SK-N-SH (cell line): ENCODE data around the gene MYO15B. TPM values are rescaled to one million over a fixed set of nuclear protein-coding genes. Genes with fewer than 3 reads are reported as not detected.

Experiments
- CTCF ChIA-PET: fragments of 300-600, 350-600 bp; formaldehyde crosslinking; extraction: SDS; loops from one replicate; lab custom pipeline; 2021; lab: Yijun Ruan, JAX
- POLR2A ChIA-PET: fragments of 350-600 bp; sonication (Branson Sonifier 250); formaldehyde crosslinking; extraction: SDS; loops from one replicate; lab custom pipeline; 2020; ENCODE audit warnings: antibody characterized with exemption, inconsistent platforms; lab: Yijun Ruan, JAX
- DNase-seq: peaks from one replicate; pipeline ENCODE4 v3.0.0; 2012
- H2AFZ ChIP-seq: fragments of 200-600 bp; sonication (generic); 2 replicates; pipeline ENCODE4 v1.8.1; 2016; ENCODE audit warnings: antibody characterized with exemption, mild to moderate bottlenecking, low read depth
- H3F3A ChIP-seq: fragments of 200-600 bp; sonication (generic); replicated peaks from 2 replicates; pipeline ENCODE3; 2016; ENCODE audit warnings: antibody characterized with exemption, mild to moderate bottlenecking; ENCODE audit not compliant: insufficient read depth
- H3K27ac ChIP-seq, 2 experiments: fragments of 200-500 bp in 1 of 2; fragments of 200-600 bp in 1 of 2; sonication (Bioruptor generic) in 1 of 2; sonication (generic), shearing (Covaris generic) in 1 of 2; 2 replicates each; pipeline versions ENCODE4 v1.5.1 to v1.6.1; 2014 to 2016; ENCODE audit warnings: low read depth in 2 of 2, inconsistent platforms in 1 of 2, low read length in 1 of 2, mild to moderate bottlenecking in 1 of 2, mixed read lengths in 1 of 2
- H3K27me3 ChIP-seq: fragments of 200-600 bp; sonication (generic), shearing (Covaris generic); 2 replicates; pipeline ENCODE4 v1.6.1; 2016; ENCODE audit warnings: mixed run types; ENCODE audit not compliant: insufficient read depth
- H3K36me3 ChIP-seq, 2 experiments: fragments of 200-500 bp in 1 of 2; fragments of 200-600 bp in 1 of 2; sonication (Bioruptor generic) in 1 of 2; sonication (generic) in 1 of 2; replicated peaks in 1 of 2; 2 replicates each; pipeline versions ENCODE3 to v1.5.1; 2014 to 2016; ENCODE audit warnings: low read length in 1 of 2, mild to moderate bottlenecking in 1 of 2; ENCODE audit not compliant: insufficient read depth in 2 of 2, control insufficient read depth in 1 of 2
- H3K4me1 ChIP-seq, 2 experiments: fragments of 200-500 bp in 1 of 2; fragments of 200-600 bp in 1 of 2; sonication (Bioruptor generic) in 1 of 2; sonication (generic), shearing (Covaris generic) in 1 of 2; 2 replicates each; pipeline versions ENCODE4 v1.5.1 to v1.6.1; 2014 to 2016; ENCODE audit warnings: low read depth in 1 of 2, low read length in 1 of 2, mixed run types in 1 of 2; ENCODE audit not compliant: insufficient read depth in 2 of 2, control insufficient read depth in 1 of 2
- H3K4me2 ChIP-seq: fragments of 200-600 bp; sonication (generic), shearing (Covaris generic); 2 replicates; pipeline ENCODE4 v1.6.1; 2017; ENCODE audit warnings: mixed run types
- H3K4me3 ChIP-seq, 2 experiments: fragments of 200-500 bp in 1 of 2; fragments of 200-600 bp in 1 of 2; sonication (Bioruptor generic) in 1 of 2; sonication (generic), shearing (Covaris generic) in 1 of 2; 2 replicates each; pipeline versions ENCODE4 v1.5.1 to v1.8.1; 2014 to 2016; ENCODE audit warnings: low read depth in 2 of 2, inconsistent platforms in 1 of 2, low read length in 1 of 2, mild to moderate bottlenecking in 1 of 2, mixed read lengths in 1 of 2, moderate library complexity in 1 of 2
- H3K79me2 ChIP-seq: fragments of 200-600 bp; sonication (generic); 2 replicates; pipeline ENCODE4 v1.8.1; 2017; ENCODE audit warnings: mild to moderate bottlenecking; ENCODE audit not compliant: insufficient read depth
- H3K9ac ChIP-seq: fragments of 200-600 bp; sonication (generic); 2 replicates; pipeline ENCODE4 v1.6.1; 2017; ENCODE audit warnings: mixed run types
- H3K9me2 ChIP-seq: fragments of 200-600 bp; sonication (generic); 2 replicates; pipeline ENCODE4 v1.6.1; 2017; ENCODE audit warnings: mixed run types
- H3K9me3 ChIP-seq: fragments of 200-600 bp; sonication (generic); 2 replicates; pipeline ENCODE4 v1.6.1; 2017; ENCODE audit warnings: mixed run types, mild to moderate bottlenecking, moderate library complexity
- H4K20me1 ChIP-seq: fragments of 200-600 bp; sonication (generic); 2 replicates; pipeline ENCODE4 v1.6.1; 2017; ENCODE audit warnings: mild to moderate bottlenecking, mixed run types; ENCODE audit not compliant: insufficient read depth
- EP300 ChIP-seq, 2 experiments: IDR thresholded peaks; 2 replicates each; pipeline versions ENCODE4 v1.4.0 to v1.6.1; 2012; ENCODE audit warnings: borderline replicate concordance in 1 of 2, low read depth in 1 of 2, low read length in 1 of 2
- FOSL2 ChIP-seq: IDR thresholded peaks from 2 replicates; pipeline ENCODE4 v1.4.0; 2012; ENCODE audit warnings: low read depth, mild to moderate bottlenecking, moderate library complexity, borderline replicate concordance
- FOXJ3 ChIP-seq: sonication (generic); formaldehyde crosslinking; IDR thresholded peaks from 2 replicates; pipeline ENCODE4 v1.5.1; 2020; ENCODE audit warnings: mild to moderate bottlenecking, missing genetic modification reagents
- FOXM1 ChIP-seq: IDR thresholded peaks from 2 replicates; pipeline ENCODE4 v1.4.0; 2012; ENCODE audit warnings: low read depth, mild to moderate bottlenecking
- GABPA ChIP-seq: IDR thresholded peaks from 2 replicates; pipeline ENCODE4 v1.4.0; 2012; ENCODE audit warnings: low read depth, mild to moderate bottlenecking
- GATA2 ChIP-seq: sonication (generic); formaldehyde crosslinking; IDR thresholded peaks from 2 replicates; pipeline ENCODE4 v1.5.0; 2020; ENCODE audit warnings: mild to moderate bottlenecking, missing genetic modification reagents
- POLR2AphosphoS5 ChIP-seq: IDR thresholded peaks from 2 replicates; pipeline ENCODE4 v1.6.1; 2012; ENCODE audit warnings: low read depth, low read length
- RCOR1 ChIP-seq: fragments of 150-350 bp; IDR thresholded peaks from 2 replicates; pipeline ENCODE4 v1.6.1; 2017; ENCODE audit warnings: antibody characterized with exemption, low read length
- SIN3A ChIP-seq: IDR thresholded peaks from 2 replicates; pipeline ENCODE4 v1.6.1; 2012; ENCODE audit warnings: low read depth, mild to moderate bottlenecking, low read length, moderate library complexity, borderline replicate concordance
- TCF12 ChIP-seq: IDR thresholded peaks from 2 replicates; pipeline ENCODE4 v1.4.0; 2012
- TEAD4 ChIP-seq: IDR thresholded peaks from 2 replicates; pipeline ENCODE4 v1.4.0; 2012; ENCODE audit warnings: mild to moderate bottlenecking, borderline replicate concordance; ENCODE audit not compliant: insufficient read depth
- WGBS: methylation state at CpG from one replicate; pipeline ENCODE4 v1.1.6; 2017; ENCODE audit warnings: low lambda C conversion rate; 5-methylcytosine and 5-hydroxymethylcytosine counted together
- polyA plus RNA-seq, 3 experiments: library from polyadenylated mRNA; depleted of rRNA; stranded (reverse); fragments of >200 nt; gene quantifications; 2 replicates each; pipeline ENCODE4 v1.2.3, GENCODE V29; 2012
- TF ChIP-seq, protein P1 (sequence below): IDR thresholded peaks from 2 replicates; pipeline ENCODE4 v1.4.0; 2012; ENCODE audit warnings: low read depth, borderline replicate concordance
- TF ChIP-seq, protein P2 (sequence below): IDR thresholded peaks from 2 replicates; pipeline ENCODE4 v1.4.0; 2012; ENCODE audit warnings: low read depth, borderline replicate concordance

MYO15B gene
- polyA plus RNA-seq, 1 of the 3 experiments (the other 2 are of a cell fraction) = 10.3 TPM

DNA sequence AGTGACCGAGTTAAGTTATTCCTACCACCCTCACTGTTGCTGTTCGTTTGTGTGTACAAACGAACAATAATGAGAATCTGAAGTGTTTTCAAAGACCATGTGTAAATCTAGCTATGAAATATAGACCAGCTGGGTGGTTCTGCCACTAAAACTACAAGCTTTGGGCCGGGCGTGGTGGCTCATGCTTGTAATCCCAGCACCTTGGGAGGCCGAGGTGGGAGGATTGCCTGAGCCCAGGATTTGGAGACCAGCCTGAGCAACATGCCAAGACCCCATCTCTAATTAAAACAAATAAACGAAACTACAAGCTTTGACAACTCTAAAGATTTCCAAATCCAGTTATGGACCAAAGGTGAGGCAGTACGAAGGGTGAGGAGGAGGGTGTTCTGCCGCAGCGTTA, 78.4 kb downstream of the MYO15B start:
- peaks cover 12 to 16% of the 10 kb centered on the region in 2 experiments; a peak in 3 of 4 replicates for H3K4me1 ChIP-seq
- ChIA-PET POLR2A (interaction anchor here (1.2 kb wide), 1 partner anchor 84 kb away, joined by 4 read pairs; no protein-coding TSS in a partner anchor), CTCF (interaction anchor here (0.6 to 5.9 kb wide), 13 partner anchors 8 to 117 kb away, joined by 3 to 75 read pairs (median 5); partner anchors contain the start of gene SMIM5)
- peaks cover 62% of the 10 kb centered on the region for H3K79me2 ChIP-seq
- no peak for DNase-seq
- peak overlapping the region; percentile 77 for H3K4me2 ChIP-seq
- no peaks in the 10 kb centered on the region for H3K27me3 ChIP-seq
- no peak for TF ChIP-seq POLR2AphosphoS5
- TF ChIP-seq, protein P1, sequence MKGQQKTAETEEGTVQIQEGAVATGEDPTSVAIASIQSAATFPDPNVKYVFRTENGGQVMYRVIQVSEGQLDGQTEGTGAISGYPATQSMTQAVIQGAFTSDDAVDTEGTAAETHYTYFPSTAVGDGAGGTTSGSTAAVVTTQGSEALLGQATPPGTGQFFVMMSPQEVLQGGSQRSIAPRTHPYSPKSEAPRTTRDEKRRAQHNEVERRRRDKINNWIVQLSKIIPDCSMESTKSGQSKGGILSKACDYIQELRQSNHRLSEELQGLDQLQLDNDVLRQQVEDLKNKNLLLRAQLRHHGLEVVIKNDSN = no peak
- no peak for TF ChIP-seq TCF12
- TF ChIP-seq FOXM1 = no peak
- no peak for TF ChIP-seq TEAD4
- no peak for TF ChIP-seq SIN3A
- no peak for TF ChIP-seq FOXJ3 (CRISPR knock-in tag)
- TF ChIP-seq, protein P2, sequence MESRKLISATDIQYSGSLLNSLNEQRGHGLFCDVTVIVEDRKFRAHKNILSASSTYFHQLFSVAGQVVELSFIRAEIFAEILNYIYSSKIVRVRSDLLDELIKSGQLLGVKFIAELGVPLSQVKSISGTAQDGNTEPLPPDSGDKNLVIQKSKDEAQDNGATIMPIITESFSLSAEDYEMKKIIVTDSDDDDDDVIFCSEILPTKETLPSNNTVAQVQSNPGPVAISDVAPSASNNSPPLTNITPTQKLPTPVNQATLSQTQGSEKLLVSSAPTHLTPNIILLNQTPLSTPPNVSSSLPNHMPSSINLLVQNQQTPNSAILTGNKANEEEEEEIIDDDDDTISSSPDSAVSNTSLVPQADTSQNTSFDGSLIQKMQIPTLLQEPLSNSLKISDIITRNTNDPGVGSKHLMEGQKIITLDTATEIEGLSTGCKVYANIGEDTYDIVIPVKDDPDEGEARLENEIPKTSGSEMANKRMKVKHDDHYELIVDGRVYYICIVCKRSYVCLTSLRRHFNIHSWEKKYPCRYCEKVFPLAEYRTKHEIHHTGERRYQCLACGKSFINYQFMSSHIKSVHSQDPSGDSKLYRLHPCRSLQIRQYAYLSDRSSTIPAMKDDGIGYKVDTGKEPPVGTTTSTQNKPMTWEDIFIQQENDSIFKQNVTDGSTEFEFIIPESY = no peak
- TF ChIP-seq RCOR1 = no peak
- no peak for TF ChIP-seq GATA2 (CRISPR knock-in tag)
- TF ChIP-seq GABPA = no peak
- TF ChIP-seq FOSL2 = no peak
- no peak for TF ChIP-seq EP300 (IDR thresholded peaks at IDR 0.05; ENCODE audit: borderline replicate concordance in 1 of 2, low read depth in 1 of 2, low read length in 1 of 2)
- WGBS = 47% methylated on average over 10 of the region's 10 CpGs
- no peaks in the 10 kb centered on the region for H3K9me2 ChIP-seq
- H2AFZ ChIP-seq = no peak overlapping the region
- H3K9me3 ChIP-seq = no peaks in the 10 kb centered on the region
- H3K4me3 ChIP-seq = peak overlapping the region; percentile 94 to 97
- no peak overlapping the region for H3K27ac ChIP-seq
- peaks cover 40 to 56% of the 10 kb centered on the region in 2 experiments for H3K36me3 ChIP-seq
- no peaks in the 10 kb centered on the region for H4K20me1 ChIP-seq
- H3K9ac ChIP-seq = peak overlapping the region; percentile 93
- H3F3A ChIP-seq = no peaks in the 10 kb centered on the region
